ENCODE data around the gene CHP1. TPM values are rescaled to one million over a fixed set of nuclear protein-coding genes. Genes with fewer than 3 reads are reported as not detected.
"Not testable (repeated sequence)": the region's sequence is repeated elsewhere in the genome, so short reads cannot be mapped to it uniquely, and the experiment has no call there.

CHP1 gene
- total RNA-seq, 1 donor from 2014 or later, result 76.3 TPM

GRCh38 chr15:41219381-41219780, 11.7 kb upstream of the CHP1 start:
- Mint-ChIP-seq H3K27ac (ENCODE audit: unreplicated experiment) (no peak overlapping the region), H3K4me3 (no peak overlapping the region), H3K9me3 (no peaks in the 10 kb centered on the region), H3K36me3 (ENCODE audit: low read depth) (no peaks in the 10 kb centered on the region), H3K4me1 (no peaks in the 10 kb centered on the region), H3K27me3 (ENCODE audit: low read depth) (peaks cover 45% of the 10 kb centered on the region)
- DNase-seq (ENCODE audit: low read depth, low spot score), result no peak
- no peak for TF ChIP-seq CTCF (conservative IDR thresholded peaks at IDR 0.05)

DNA sequence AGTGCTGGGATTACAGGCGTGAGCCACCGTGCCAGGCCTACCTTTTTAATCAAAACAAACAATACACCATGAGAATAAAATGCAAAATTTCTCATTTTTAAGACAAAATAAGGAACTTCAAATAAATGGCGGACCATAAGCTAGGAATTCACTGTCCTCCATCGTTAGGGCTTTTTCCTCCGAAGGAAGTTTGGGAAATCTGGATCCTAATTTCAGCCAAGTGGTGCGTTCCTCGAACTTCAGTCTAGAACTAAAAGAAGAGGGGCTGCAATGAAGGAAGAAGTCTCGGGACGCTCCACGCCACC, 771 bp upstream of the CHP1 start:
- Mint-ChIP-seq H3K4me1 (peaks cover 26% of the 10 kb centered on the region), H3K4me3 (peak overlapping the region; percentile 95), H3K36me3 (ENCODE audit: low read depth) (no peaks in the 10 kb centered on the region), H3K27ac (ENCODE audit: unreplicated experiment) (no peak overlapping the region), H3K27me3 (ENCODE audit: low read depth) (peaks cover 10% of the 10 kb centered on the region), H3K9me3 (no peaks in the 10 kb centered on the region)
- no peak for DNase-seq (ENCODE audit: low read depth, low spot score)
- no peak for TF ChIP-seq CTCF (conservative IDR thresholded peaks at IDR 0.05)

DNA sequence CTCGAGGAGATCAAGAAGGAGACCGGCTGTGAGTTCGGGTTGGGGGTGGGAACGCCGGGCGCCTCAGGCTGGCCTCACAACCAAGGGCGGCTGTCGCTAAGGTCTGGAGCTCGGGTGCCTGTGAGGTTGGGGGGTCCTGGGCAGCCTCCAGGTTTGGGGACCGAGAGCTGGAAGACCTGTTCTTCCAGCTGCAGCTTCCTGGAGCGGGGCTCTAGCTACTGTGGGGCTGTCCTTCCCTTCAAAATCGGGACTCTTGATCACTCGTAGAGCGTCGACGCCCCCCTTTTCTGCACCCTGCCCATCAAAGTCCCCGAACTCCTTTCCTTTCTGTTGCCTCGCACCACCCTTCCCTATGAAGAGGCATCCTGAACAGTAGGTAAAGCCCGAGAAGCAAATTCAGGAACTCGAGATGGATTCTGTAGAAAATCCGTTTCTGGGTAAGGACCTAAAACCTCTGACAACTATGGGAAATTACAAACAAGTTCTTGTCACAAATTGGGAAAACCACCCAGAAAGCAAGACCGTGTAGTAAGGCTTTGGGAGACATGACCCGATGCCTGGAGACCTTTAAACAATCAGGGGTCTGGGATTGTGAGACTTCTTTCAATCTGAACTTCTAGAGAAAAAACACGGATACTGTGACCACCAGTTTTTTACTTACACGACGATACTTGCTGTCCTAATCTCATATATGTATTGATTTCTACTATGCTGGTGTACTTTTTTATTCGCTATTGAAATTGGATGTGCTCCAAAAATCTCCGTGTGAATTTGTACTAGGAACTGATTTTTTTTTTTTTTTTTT, 556 bp downstream of the CHP1 start:
- Mint-ChIP-seq H3K36me3 (ENCODE audit: low read depth) (no peaks in the 10 kb centered on the region), H3K27me3 (ENCODE audit: low read depth) (peaks cover 9% of the 10 kb centered on the region), H3K27ac (ENCODE audit: unreplicated experiment) (peak overlapping the region; percentile 95), H3K4me1 (peaks cover 26% of the 10 kb centered on the region), H3K4me3 (peak overlapping the region; percentile 95), H3K9me3 (no peaks in the 10 kb centered on the region)
- no peak for DNase-seq (ENCODE audit: low read depth, low spot score)
- no peak for TF ChIP-seq CTCF (conservative IDR thresholded peaks at IDR 0.05)

DNA sequence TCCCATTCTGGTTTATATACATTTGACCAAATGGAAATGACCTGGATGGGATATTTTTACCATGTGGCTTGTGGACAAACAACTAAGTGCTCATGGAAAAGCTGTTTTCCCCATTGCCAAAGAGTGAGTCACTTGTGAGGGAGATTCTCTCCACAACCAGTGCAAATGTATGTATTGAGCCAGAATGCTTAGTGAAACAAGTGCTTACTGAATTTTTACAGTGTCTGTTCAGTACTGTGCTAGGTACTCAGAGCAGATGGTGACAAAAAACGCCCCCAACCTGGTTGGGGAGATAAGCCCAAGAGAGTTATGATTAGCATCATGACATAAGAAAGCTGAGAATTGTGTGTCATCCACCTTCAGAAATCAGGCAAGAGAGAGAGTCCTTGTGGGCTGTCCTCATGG, 2.3 kb downstream of the CHP1 start:
- Mint-ChIP-seq H3K27me3 (ENCODE audit: low read depth) (peaks cover 2% of the 10 kb centered on the region), H3K27ac (ENCODE audit: unreplicated experiment) (no peak overlapping the region), H3K4me1 (peaks cover 26% of the 10 kb centered on the region), H3K9me3 (no peaks in the 10 kb centered on the region), H3K36me3 (ENCODE audit: low read depth) (no peaks in the 10 kb centered on the region), H3K4me3 (peak overlapping the region; percentile 78)
- no peak for DNase-seq (ENCODE audit: low read depth, low spot score)
- no peak for TF ChIP-seq CTCF (conservative IDR thresholded peaks at IDR 0.05)

- H3K36me3 Mint-ChIP-seq (ENCODE audit: low read depth); DNase-seq (ENCODE audit: low read depth, low spot score); H3K9me3 Mint-ChIP-seq; H3K4me3 Mint-ChIP-seq; H3K27ac Mint-ChIP-seq (ENCODE audit: unreplicated experiment); H3K27me3 Mint-ChIP-seq (ENCODE audit: low read depth): not testable (repeated sequence)
- peaks cover 26% of the 10 kb centered on the region for H3K4me1 Mint-ChIP-seq
Observed at GRCh38 chr15:41235228-41235627, 4.2 kb downstream of the CHP1 start.

- no peak for DNase-seq (ENCODE audit: low read depth, low spot score)
- no peaks in the 10 kb centered on the region for H3K36me3 Mint-ChIP-seq (ENCODE audit: low read depth)
- H3K27ac Mint-ChIP-seq (ENCODE audit: unreplicated experiment), result no peak overlapping the region
- no peak for TF ChIP-seq CTCF (conservative IDR thresholded peaks at IDR 0.05)
- no peaks in the 10 kb centered on the region for H3K27me3 Mint-ChIP-seq (ENCODE audit: low read depth)
- peaks cover 20% of the 10 kb centered on the region for H3K4me1 Mint-ChIP-seq
- no peak overlapping the region for H3K4me3 Mint-ChIP-seq
- no peaks in the 10 kb centered on the region for H3K9me3 Mint-ChIP-seq
Observed at GRCh38 chr15:41235929-41236328, 4.9 kb downstream of the CHP1 start.

Measured in neural crest cell (in vitro differentiated cells).